ENCODE measurements around the gene DLG2. TPM values are rescaled to one million over a fixed set of nuclear protein-coding genes. Genes with fewer than 3 reads are reported as not detected.

The DLG2 gene
- total and polyA plus RNA-seq, 4 donors = 0.30 to 5.5 (median 0.68) TPM

GRCh38 chr11:84381666-84382065 lies 1245.5 kb downstream of the DLG2 start:
- TF ChIP-seq FOXA2 (IDR thresholded peaks at IDR 0.05) = no peak
- no peak for TF ChIP-seq NR2F2 (IDR thresholded peaks at IDR 0.05)
- TF ChIP-seq, protein P1, sequence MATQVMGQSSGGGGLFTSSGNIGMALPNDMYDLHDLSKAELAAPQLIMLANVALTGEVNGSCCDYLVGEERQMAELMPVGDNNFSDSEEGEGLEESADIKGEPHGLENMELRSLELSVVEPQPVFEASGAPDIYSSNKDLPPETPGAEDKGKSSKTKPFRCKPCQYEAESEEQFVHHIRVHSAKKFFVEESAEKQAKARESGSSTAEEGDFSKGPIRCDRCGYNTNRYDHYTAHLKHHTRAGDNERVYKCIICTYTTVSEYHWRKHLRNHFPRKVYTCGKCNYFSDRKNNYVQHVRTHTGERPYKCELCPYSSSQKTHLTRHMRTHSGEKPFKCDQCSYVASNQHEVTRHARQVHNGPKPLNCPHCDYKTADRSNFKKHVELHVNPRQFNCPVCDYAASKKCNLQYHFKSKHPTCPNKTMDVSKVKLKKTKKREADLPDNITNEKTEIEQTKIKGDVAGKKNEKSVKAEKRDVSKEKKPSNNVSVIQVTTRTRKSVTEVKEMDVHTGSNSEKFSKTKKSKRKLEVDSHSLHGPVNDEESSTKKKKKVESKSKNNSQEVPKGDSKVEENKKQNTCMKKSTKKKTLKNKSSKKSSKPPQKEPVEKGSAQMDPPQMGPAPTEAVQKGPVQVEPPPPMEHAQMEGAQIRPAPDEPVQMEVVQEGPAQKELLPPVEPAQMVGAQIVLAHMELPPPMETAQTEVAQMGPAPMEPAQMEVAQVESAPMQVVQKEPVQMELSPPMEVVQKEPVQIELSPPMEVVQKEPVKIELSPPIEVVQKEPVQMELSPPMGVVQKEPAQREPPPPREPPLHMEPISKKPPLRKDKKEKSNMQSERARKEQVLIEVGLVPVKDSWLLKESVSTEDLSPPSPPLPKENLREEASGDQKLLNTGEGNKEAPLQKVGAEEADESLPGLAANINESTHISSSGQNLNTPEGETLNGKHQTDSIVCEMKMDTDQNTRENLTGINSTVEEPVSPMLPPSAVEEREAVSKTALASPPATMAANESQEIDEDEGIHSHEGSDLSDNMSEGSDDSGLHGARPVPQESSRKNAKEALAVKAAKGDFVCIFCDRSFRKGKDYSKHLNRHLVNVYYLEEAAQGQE (IDR thresholded peaks at IDR 0.05) = no peak
- no peak for TF ChIP-seq HNF4A (conservative IDR thresholded peaks at IDR 0.05)
- no peak for TF ChIP-seq RXRA (IDR thresholded peaks at IDR 0.05)
- no peak for TF ChIP-seq EGR1 (IDR thresholded peaks at IDR 0.05; ENCODE audit: low read depth in 2 of 2)
- TF ChIP-seq MAX (IDR thresholded peaks at IDR 0.05) = no peak
- no peak for TF ChIP-seq SP1 (IDR thresholded peaks at IDR 0.05)
- TF ChIP-seq GABPA (IDR thresholded peaks at IDR 0.05 in 1 of 2, conservative IDR thresholded peaks at IDR 0.05 in 1 of 2) = no peak
- no peak for TF ChIP-seq CTCF (IDR thresholded peaks at IDR 0.05; ENCODE audit: low read depth, low read length, missing input control)
- TF ChIP-seq ZBTB33 (IDR thresholded peaks at IDR 0.05) = no peak
- no peak for TF ChIP-seq ATF3 (IDR thresholded peaks at IDR 0.05)
- TF ChIP-seq JUND (IDR thresholded peaks at IDR 0.05) = no peak
- TF ChIP-seq RAD21 (IDR thresholded peaks at IDR 0.05) = no peak
- no peak for TF ChIP-seq FOXA1 (IDR thresholded peaks at IDR 0.05)
- TF ChIP-seq YY1 (IDR thresholded peaks at IDR 0.05) = no peak
- TF ChIP-seq HNF4G (IDR thresholded peaks at IDR 0.05) = no peak
- Histone ChIP-seq H3K9ac (ENCODE audit: low read depth in 1 of 2, low read length in 2 of 2) (no peak overlapping the region), H3K36me3 (ENCODE audit: control insufficient read depth in 4 of 4, insufficient read depth in 3 of 4, low read depth in 1 of 4, low read length in 3 of 4) (no peaks in the 10 kb centered on the region), H3K4me1 (ENCODE audit: control insufficient read depth in 4 of 4, insufficient read depth in 4 of 4, low read length in 3 of 4) (no peaks in the 10 kb centered on the region), H3K4me3 (ENCODE audit: low read depth in 1 of 3, low read length in 3 of 3) (no peak overlapping the region), H3K27ac (ENCODE audit: low read depth in 1 of 2, low read length in 2 of 2) (no peak overlapping the region), H3K27me3 (ENCODE audit: control insufficient read depth in 4 of 4, insufficient read depth in 4 of 4, low read length in 3 of 4) (no peaks in the 10 kb centered on the region), H3K9me3 (ENCODE audit: control insufficient read depth in 4 of 4, low read length in 3 of 4) (no peaks in the 10 kb centered on the region)
- WGBS = 67% methylated on average over 1 of the region's 1 CpG
- DNase-seq (ENCODE audit: low spot score) = no peak
